Astrocyte (in vitro differentiated cells and primary cell): ENCODE measurements around the gene IYD. TPM values are rescaled to one million over a fixed set of nuclear protein-coding genes. Genes with fewer than 3 reads are reported as not detected.

ENCODE experiments used
- DNase-seq: peaks from one replicate; pipeline ENCODE4 v3.0.0-alpha.2; 2010; ENCODE audit warnings: low read depth
- FAIRE-seq: peaks from 2 replicates; lab custom pipeline; 2011; peaks lifted over from hg19 to GRCh38; lab: Jason Lieb, UNC
- H2AFZ ChIP-seq: 2 replicates; pipeline ENCODE4 v1.6.0; 2012; ENCODE audit warnings: low read depth, low read length, inconsistent platforms
- H3K27ac ChIP-seq: 2 replicates; pipeline ENCODE4 v1.5.1; 2011; ENCODE audit warnings: low read depth, low read length, inconsistent platforms
- H3K27me3 ChIP-seq: 2 replicates; pipeline ENCODE4 v1.6.0; 2011; ENCODE audit warnings: low read length, inconsistent platforms; ENCODE audit not compliant: insufficient read depth
- H3K36me3 ChIP-seq: 2 replicates; pipeline ENCODE4 v1.5.1; 2011; ENCODE audit warnings: low read length, inconsistent platforms; ENCODE audit not compliant: insufficient read depth
- H3K4me1 ChIP-seq: 2 replicates; pipeline ENCODE4 v1.5.1; 2011; ENCODE audit warnings: low read length, inconsistent platforms; ENCODE audit not compliant: insufficient read depth
- H3K4me2 ChIP-seq: 2 replicates; pipeline ENCODE4 v1.6.0; 2012; ENCODE audit warnings: low read length, inconsistent platforms
- H3K4me3 ChIP-seq: 2 replicates; pipeline ENCODE4 v1.5.1; 2011; ENCODE audit warnings: low read depth, mild to moderate bottlenecking, low read length, inconsistent platforms; ENCODE audit not compliant: insufficient read depth
- H3K79me2 ChIP-seq: 2 replicates; pipeline ENCODE4 v1.6.0; 2012; ENCODE audit warnings: mild to moderate bottlenecking, low read length, inconsistent platforms; ENCODE audit not compliant: insufficient read depth
- H3K9ac ChIP-seq: 2 replicates; pipeline ENCODE4 v1.6.0; 2012; ENCODE audit warnings: mild to moderate bottlenecking, low read length, inconsistent platforms
- H3K9me3 ChIP-seq: 2 replicates; pipeline ENCODE4 v1.5.1; 2012; ENCODE audit warnings: low read depth, mild to moderate bottlenecking, low read length, inconsistent platforms; ENCODE audit not compliant: insufficient read depth
- H4K20me1 ChIP-seq: 2 replicates; pipeline ENCODE4 v1.6.0; 2012; ENCODE audit warnings: low read length, inconsistent platforms; ENCODE audit not compliant: insufficient read depth
- H3K27ac Mint-ChIP-seq: one replicate; pipeline ENCODE4 v1.8.0; 2021; ENCODE audit warnings: mild to moderate bottlenecking, mixed read lengths; ENCODE audit not compliant: unreplicated experiment
- H3K27me3 Mint-ChIP-seq: one replicate; pipeline ENCODE4 v1.8.0; 2021; ENCODE audit warnings: low read depth, mixed read lengths; ENCODE audit not compliant: unreplicated experiment
- H3K36me3 Mint-ChIP-seq: one replicate; pipeline ENCODE4 v1.8.0; 2021; ENCODE audit warnings: low read depth, mixed read lengths; ENCODE audit not compliant: unreplicated experiment
- H3K4me1 Mint-ChIP-seq: one replicate; pipeline ENCODE4 v1.8.0; 2021; ENCODE audit warnings: low read depth, mixed read lengths; ENCODE audit not compliant: unreplicated experiment
- H3K4me3 Mint-ChIP-seq: one replicate; pipeline ENCODE4 v1.8.0; 2021; ENCODE audit warnings: mild to moderate bottlenecking, moderate library complexity, mixed read lengths; ENCODE audit not compliant: unreplicated experiment
- H3K9me3 Mint-ChIP-seq: one replicate; pipeline ENCODE4 v1.8.0; 2021; ENCODE audit warnings: mild to moderate bottlenecking, mixed read lengths; ENCODE audit not compliant: unreplicated experiment
- EZH2 ChIP-seq: IDR thresholded peaks from 2 replicates; pipeline ENCODE4 v1.6.1; 2012; ENCODE audit warnings: mild to moderate bottlenecking, low read length, inconsistent platforms; ENCODE audit not compliant: insufficient read depth
- total RNA-seq: library from RNA; stranded (reverse); gene quantifications from 2 replicates; pipeline ENCODE4 v1.2.1, GENCODE V29; 2021
- TF ChIP-seq, protein P1 (sequence below): IDR thresholded peaks from 2 replicates; pipeline ENCODE4 v1.5.1; 2011; ENCODE audit warnings: low read depth, mild to moderate bottlenecking, inconsistent platforms, low read length, moderate library complexity; ENCODE audit not compliant: insufficient read depth

The IYD gene
- total RNA-seq, 1 donor from 2014 or later, result not detected

DNA sequence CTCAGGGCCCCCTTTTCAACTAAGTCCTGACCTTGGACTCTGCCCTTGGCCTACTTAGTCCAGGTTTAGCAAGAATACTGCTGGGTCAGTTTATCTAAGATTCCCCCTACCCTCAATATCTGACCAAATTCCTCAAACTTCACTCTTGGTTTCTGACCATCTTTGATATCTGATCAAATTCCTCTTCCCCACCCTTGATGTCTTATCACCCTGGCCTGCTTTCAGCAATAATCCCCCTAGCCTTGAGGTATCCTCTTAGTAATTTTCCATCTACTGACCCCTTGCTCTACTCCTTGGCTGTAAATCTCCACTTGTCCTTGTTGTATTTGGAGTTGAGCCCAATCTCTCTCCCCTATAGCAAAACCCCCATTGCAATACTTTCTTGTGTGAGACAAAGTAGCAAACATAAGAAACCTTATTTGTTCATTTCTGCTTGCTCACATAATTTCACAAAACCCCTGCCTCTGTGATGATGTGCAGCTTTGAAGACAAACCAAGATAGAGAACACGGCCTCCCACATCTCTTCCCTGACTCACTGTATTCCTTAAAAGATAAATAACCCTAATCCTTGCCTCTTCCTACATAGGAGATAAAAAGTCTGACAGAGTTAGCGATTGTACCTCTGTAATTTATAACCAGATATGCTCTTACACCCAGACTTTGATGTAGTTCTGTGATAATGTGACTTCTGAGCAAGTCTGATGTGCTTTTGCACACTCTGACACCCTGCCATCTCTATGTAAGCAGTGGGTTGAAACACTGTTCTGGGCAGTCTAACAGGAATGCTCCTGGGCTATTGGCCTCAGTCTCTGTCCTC is 13.8 kb upstream of the IYD start:
- Mint-ChIP-seq H3K4me1 (peaks cover 31% of the 10 kb centered on the region), H3K4me3 (no peak overlapping the region), H3K36me3 (no peaks in the 10 kb centered on the region), H3K27me3 (peaks cover 6% of the 10 kb centered on the region), H3K27ac (peak overlapping the region; percentile 34), H3K9me3 (no peaks in the 10 kb centered on the region)
- no peaks in the 10 kb centered on the region for H3K36me3 ChIP-seq
- no peak for FAIRE-seq
- H3K9me3 ChIP-seq, result no peaks in the 10 kb centered on the region
- H3K4me1 ChIP-seq, result peaks cover 23% of the 10 kb centered on the region
- no peak overlapping the region for H2AFZ ChIP-seq
- H4K20me1 ChIP-seq, result no peaks in the 10 kb centered on the region
- H3K27me3 ChIP-seq, result no peaks in the 10 kb centered on the region
- H3K9ac ChIP-seq, result no peak overlapping the region
- TF ChIP-seq, protein P1, sequence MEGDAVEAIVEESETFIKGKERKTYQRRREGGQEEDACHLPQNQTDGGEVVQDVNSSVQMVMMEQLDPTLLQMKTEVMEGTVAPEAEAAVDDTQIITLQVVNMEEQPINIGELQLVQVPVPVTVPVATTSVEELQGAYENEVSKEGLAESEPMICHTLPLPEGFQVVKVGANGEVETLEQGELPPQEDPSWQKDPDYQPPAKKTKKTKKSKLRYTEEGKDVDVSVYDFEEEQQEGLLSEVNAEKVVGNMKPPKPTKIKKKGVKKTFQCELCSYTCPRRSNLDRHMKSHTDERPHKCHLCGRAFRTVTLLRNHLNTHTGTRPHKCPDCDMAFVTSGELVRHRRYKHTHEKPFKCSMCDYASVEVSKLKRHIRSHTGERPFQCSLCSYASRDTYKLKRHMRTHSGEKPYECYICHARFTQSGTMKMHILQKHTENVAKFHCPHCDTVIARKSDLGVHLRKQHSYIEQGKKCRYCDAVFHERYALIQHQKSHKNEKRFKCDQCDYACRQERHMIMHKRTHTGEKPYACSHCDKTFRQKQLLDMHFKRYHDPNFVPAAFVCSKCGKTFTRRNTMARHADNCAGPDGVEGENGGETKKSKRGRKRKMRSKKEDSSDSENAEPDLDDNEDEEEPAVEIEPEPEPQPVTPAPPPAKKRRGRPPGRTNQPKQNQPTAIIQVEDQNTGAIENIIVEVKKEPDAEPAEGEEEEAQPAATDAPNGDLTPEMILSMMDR, result no peak
- TF ChIP-seq EZH2, result no peak
- DNase-seq, result peak; percentile 60
- peak overlapping the region; percentile 5 for H3K4me2 ChIP-seq
- no peaks in the 10 kb centered on the region for H3K79me2 ChIP-seq
- no peak overlapping the region for H3K27ac ChIP-seq
- H3K4me3 ChIP-seq, result no peak overlapping the region

DNA sequence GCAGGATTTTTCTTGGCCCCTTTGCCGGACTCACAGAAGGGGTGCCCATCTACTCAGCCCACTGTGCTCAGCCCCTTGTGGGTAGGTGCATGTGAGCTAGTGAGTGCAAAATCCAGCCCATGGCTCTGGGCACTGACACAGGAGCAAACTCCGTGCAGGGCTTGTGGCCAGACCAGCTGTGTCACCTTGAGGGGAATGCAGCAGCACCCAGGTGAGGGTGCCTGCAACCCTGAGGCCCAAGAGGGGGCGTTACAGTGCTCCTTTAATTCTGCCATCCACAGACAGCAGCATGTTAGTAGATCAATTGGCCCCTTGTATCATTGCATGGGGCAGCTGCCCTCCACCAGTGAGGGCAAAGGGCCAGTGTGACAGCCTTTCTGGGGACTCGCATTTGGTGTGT is 12.9 kb upstream of the IYD start:
- H3K9me3 ChIP-seq, result no peaks in the 10 kb centered on the region
- peaks cover 6% of the 10 kb centered on the region for H3K27me3 Mint-ChIP-seq
- FAIRE-seq (no peak), DNase-seq (no peak)
- H3K36me3 Mint-ChIP-seq, result no peaks in the 10 kb centered on the region
- H3K4me1 ChIP-seq, result peaks cover 23% of the 10 kb centered on the region
- TF ChIP-seq, protein P1, result no peak
- H3K79me2 ChIP-seq, result no peaks in the 10 kb centered on the region
- peaks cover 31% of the 10 kb centered on the region for H3K4me1 Mint-ChIP-seq
- H3K4me2 ChIP-seq, result no peak overlapping the region
- H2AFZ ChIP-seq, result no peak overlapping the region
- H3K27ac Mint-ChIP-seq, result no peak overlapping the region
- H3K36me3 ChIP-seq, result no peaks in the 10 kb centered on the region
- no peaks in the 10 kb centered on the region for H4K20me1 ChIP-seq
- no peak overlapping the region for H3K9ac ChIP-seq
- no peak overlapping the region for H3K4me3 Mint-ChIP-seq
- H3K27ac ChIP-seq, result no peak overlapping the region
- H3K9me3 Mint-ChIP-seq, result no peaks in the 10 kb centered on the region
- no peak overlapping the region for H3K4me3 ChIP-seq
- no peaks in the 10 kb centered on the region for H3K27me3 ChIP-seq

DNA sequence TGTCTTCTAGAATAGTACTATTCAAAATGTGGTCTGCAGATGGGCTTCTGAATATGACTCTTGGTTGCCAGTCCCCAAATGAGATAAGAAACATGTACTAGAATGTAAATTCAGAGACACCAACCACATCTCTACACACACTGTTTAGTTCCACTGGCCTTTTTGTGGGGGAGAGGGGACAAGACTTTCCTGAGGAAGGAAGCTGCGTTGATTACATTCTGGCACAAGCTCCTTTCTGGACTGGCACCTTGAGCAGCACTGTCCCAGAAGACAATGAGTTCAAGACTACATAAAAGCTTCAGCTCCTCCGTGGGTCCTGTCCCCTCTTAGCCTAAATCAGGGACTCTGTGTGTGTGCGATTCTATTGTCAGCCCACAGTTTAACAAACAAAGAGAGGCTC is 6.9 kb upstream of the IYD start:
- Mint-ChIP-seq H3K27ac (no peak overlapping the region), H3K36me3 (no peaks in the 10 kb centered on the region), H3K9me3 (no peaks in the 10 kb centered on the region), H3K4me3 (no peak overlapping the region), H3K4me1 (no peaks in the 10 kb centered on the region), H3K27me3 (peaks cover 13% of the 10 kb centered on the region)
- no peaks in the 10 kb centered on the region for H3K79me2 ChIP-seq
- H3K4me2 ChIP-seq, result no peak overlapping the region
- H3K36me3 ChIP-seq, result no peaks in the 10 kb centered on the region
- TF ChIP-seq, protein P1, result no peak
- no peak for TF ChIP-seq EZH2
- H4K20me1 ChIP-seq, result no peaks in the 10 kb centered on the region
- H3K9ac ChIP-seq, result no peak overlapping the region
- H3K4me3 ChIP-seq, result no peak overlapping the region
- H3K27me3 ChIP-seq, result no peaks in the 10 kb centered on the region
- FAIRE-seq, result no peak
- DNase-seq, result no peak
- no peak overlapping the region for H3K27ac ChIP-seq
- no peak overlapping the region for H2AFZ ChIP-seq
- H3K9me3 ChIP-seq, result no peaks in the 10 kb centered on the region
- no peaks in the 10 kb centered on the region for H3K4me1 ChIP-seq
